Measurements from ENCODE around the gene PCYOX1L.
A peak's percentile ranks its signal among the peaks of the same experiment; 100 is the strongest.
"Not testable (repeated sequence)": the region's sequence is repeated elsewhere in the genome, so short reads cannot be mapped to it uniquely, and the experiment has no call there.

PCYOX1L gene

DNA sequence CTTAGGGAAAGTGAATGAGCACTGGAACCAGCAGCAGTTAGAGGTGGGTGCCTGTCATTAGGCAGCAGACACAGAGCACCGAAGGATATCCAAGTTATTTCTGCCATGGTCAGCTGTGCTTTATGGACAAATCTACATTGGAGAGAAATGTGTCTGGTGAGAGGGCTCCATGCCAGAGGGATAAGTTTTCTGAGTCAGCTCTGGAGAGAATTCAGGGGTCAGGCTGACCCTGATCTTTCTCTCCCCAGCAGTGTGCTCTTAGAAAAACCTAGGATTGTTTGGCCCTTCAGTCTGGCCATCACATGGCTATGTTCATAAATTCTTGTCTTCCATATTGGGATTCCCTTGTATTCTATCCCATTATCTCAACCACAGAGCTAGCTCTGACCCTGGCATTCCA lies 30.1 kb downstream of the PCYOX1L start:
- DNase-seq (ENCODE audit: low read depth): no peak
- no peak overlapping the region for H3K4me3 ChIP-seq (ENCODE audit: low read depth, low read length)
- TF ChIP-seq, protein P1, sequence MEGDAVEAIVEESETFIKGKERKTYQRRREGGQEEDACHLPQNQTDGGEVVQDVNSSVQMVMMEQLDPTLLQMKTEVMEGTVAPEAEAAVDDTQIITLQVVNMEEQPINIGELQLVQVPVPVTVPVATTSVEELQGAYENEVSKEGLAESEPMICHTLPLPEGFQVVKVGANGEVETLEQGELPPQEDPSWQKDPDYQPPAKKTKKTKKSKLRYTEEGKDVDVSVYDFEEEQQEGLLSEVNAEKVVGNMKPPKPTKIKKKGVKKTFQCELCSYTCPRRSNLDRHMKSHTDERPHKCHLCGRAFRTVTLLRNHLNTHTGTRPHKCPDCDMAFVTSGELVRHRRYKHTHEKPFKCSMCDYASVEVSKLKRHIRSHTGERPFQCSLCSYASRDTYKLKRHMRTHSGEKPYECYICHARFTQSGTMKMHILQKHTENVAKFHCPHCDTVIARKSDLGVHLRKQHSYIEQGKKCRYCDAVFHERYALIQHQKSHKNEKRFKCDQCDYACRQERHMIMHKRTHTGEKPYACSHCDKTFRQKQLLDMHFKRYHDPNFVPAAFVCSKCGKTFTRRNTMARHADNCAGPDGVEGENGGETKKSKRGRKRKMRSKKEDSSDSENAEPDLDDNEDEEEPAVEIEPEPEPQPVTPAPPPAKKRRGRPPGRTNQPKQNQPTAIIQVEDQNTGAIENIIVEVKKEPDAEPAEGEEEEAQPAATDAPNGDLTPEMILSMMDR (IDR thresholded peaks at IDR 0.05; ENCODE audit: low read depth, low read length): no peak
- TF ChIP-seq POLR2A (IDR thresholded peaks at IDR 0.05; ENCODE audit: extremely low read depth, insufficient read length) (no peak), MYC (IDR thresholded peaks at IDR 0.05; ENCODE audit: low read depth, low read length) (no peak)
- TF ChIP-seq, protein P2, sequence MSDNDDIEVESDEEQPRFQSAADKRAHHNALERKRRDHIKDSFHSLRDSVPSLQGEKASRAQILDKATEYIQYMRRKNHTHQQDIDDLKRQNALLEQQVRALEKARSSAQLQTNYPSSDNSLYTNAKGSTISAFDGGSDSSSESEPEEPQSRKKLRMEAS (IDR thresholded peaks at IDR 0.05; ENCODE audit: low read depth, low read length): no peak

DNA sequence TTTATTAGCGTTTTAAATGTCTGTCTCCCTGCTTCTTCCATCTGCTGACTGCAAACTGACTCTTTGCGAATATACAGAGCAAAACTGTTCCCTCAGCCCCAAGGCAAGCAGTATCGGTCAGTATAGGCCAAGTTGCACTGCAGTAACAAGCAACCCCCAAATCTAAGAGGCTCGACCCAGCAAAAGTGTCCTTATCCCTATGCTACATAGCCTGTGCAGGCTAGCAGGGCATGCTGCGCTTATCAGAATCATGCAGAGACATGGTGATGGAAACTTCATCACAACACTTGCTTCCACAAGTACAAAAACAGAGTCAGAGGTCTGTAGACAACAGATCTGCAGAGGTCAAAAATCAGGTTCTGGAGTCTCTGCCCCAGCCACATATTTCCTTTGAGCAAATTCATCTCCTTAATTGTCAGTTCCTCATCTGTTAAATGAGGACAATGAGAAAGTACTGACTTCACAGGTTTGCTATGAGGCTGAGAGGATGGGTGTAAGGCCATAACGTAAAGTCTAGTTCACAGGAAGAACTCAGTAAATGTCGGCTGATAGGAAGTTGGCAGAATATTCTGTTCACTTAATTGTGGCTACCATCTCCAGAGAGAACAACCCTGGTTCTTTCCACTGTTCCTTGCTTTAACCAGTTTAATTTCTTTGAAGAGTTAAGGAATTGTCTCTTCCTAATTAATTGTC lies 30.8 kb downstream of the PCYOX1L start:
- no peak overlapping the region for H3K4me3 ChIP-seq (ENCODE audit: low read depth, low read length)
- TF ChIP-seq MYC (IDR thresholded peaks at IDR 0.05; ENCODE audit: low read depth, low read length): no peak
- no peak for TF ChIP-seq POLR2A (IDR thresholded peaks at IDR 0.05; ENCODE audit: extremely low read depth, insufficient read length)
- TF ChIP-seq, protein P1 (IDR thresholded peaks at IDR 0.05; ENCODE audit: low read depth, low read length): no peak
- TF ChIP-seq, protein P2 (IDR thresholded peaks at IDR 0.05; ENCODE audit: low read depth, low read length): no peak
- DNase-seq (ENCODE audit: low read depth): no peak

DNA sequence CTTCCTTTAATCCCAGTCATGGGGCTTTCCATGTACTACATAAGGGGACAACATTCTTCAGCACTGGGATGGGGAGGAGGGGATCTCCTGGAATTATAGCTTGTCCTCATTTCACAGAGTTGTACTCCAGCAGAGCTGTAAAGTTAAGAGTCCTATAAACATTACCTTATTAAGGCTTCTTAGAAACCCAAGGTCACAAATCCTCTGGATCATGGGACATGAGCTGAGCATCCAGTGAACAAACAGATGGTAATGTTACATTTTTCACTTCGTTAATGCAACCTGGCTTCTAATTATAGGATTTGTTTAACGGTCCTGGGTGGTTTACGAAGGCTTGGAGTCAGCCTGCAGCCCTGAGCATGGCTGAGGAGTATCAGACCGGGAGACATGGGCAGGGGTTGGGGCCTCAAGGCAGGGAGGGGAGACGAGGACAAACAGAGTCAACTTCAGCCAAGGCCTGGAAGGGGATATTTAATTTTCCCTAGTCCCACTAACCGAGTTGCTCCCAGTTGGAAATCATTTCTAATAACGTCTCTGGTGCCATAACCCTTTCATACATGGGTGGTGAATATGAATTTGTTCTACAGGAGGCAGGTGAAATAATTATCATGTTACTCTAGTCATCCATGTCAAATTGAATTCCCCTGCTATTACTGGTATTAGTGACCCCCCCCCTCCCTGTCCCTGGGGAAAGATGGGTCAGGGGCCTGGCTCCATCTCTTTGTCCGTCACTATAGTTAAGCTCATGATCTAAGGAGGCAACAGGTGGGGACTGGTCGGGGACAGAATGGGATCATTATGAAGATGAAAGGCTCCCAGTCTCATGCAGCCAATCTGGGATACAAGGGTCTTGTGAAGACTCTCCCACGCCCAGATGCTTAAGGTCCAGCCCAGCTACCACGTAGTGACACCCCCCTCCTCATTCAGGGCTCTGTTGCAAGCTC lies 32.0 kb downstream of the PCYOX1L start:
- no peak overlapping the region for H3K4me3 ChIP-seq (ENCODE audit: low read depth, low read length)
- TF ChIP-seq, protein P2 (IDR thresholded peaks at IDR 0.05; ENCODE audit: low read depth, low read length): no peak
- TF ChIP-seq POLR2A (IDR thresholded peaks at IDR 0.05; ENCODE audit: extremely low read depth, insufficient read length): no peak
- TF ChIP-seq MYC (IDR thresholded peaks at IDR 0.05; ENCODE audit: low read depth, low read length): no peak
- TF ChIP-seq, protein P1 (IDR thresholded peaks at IDR 0.05; ENCODE audit: low read depth, low read length): no peak
- no peak for DNase-seq (ENCODE audit: low read depth)

DNA sequence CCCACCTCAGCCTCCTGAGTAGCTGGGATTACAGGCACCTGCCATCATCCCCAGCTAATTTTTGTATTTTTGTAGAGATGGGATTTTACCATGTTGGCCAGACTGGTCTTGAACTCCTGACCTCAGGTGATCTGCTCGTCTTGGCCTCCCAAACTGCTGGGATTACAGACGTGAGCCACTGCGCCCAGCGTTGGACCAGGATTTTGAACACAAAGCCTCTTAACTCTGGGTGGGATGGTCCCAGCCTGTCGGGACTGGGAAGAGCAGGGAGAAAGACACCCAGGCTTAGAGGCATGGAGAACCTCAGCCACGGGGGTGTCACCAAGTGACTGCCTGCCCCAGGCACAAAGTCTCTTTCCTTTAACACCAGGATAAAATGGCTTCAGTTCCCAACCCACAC lies 33.2 kb downstream of the PCYOX1L start:
- not testable (repeated sequence) for DNase-seq (ENCODE audit: low read depth); H3K4me3 ChIP-seq (ENCODE audit: low read depth, low read length)

DNA sequence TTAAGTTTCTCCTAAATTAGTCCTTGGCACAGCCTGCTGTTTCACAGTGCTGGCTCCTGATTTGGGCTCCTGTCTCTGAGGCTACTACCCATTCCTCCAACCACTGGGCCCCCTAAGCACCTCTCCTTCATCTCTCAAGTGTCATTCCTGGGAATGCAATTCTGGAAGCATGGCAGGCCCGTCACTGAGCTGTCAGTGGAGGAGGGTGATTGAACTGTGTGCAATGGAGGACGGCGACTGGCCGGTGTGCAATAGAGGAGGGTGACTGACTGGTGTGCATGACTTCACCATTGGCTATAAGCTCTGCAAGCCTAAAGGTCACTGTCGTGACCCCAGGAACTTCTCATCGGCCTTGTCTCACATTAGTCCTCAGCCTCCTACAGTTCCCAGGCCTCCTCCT lies 33.7 kb downstream of the PCYOX1L start:
- TF ChIP-seq POLR2A (IDR thresholded peaks at IDR 0.05; ENCODE audit: extremely low read depth, insufficient read length) (no peak), MYC (IDR thresholded peaks at IDR 0.05; ENCODE audit: low read depth, low read length) (no peak)
- TF ChIP-seq, protein P1 (IDR thresholded peaks at IDR 0.05; ENCODE audit: low read depth, low read length): no peak
- TF ChIP-seq, protein P2 (IDR thresholded peaks at IDR 0.05; ENCODE audit: low read depth, low read length): no peak
- no peak overlapping the region for H3K4me3 ChIP-seq (ENCODE audit: low read depth, low read length)
- no peak for DNase-seq (ENCODE audit: low read depth)

DNA sequence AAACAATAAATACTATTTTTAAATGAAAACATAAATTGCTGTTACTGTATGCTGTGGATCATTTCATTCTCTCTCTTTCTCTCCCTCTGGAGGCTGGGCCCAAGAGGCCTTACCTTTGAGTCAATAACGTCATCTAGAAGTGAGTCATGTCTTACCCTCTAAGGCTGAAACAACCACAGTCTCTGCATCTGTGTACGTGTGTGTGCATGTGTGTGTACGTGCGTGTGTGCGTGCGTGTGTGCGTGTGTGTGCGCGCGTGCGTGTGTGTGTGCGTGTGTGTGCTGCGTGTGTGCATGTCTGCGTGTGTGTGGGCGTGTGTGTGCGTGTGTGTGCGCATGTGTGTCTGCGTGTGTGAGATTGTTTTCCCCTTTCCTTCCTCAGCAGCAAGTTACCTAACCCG lies 34.9 kb downstream of the PCYOX1L start:
- TF ChIP-seq, protein P1 (IDR thresholded peaks at IDR 0.05; ENCODE audit: low read depth, low read length): no peak
- no peak for TF ChIP-seq POLR2A (IDR thresholded peaks at IDR 0.05; ENCODE audit: extremely low read depth, insufficient read length)
- TF ChIP-seq, protein P2 (IDR thresholded peaks at IDR 0.05; ENCODE audit: low read depth, low read length): no peak
- no peak for TF ChIP-seq MYC (IDR thresholded peaks at IDR 0.05; ENCODE audit: low read depth, low read length)
- no peak overlapping the region for H3K4me3 ChIP-seq (ENCODE audit: low read depth, low read length)
- peak; percentile 19 for DNase-seq (ENCODE audit: low read depth)

DNA sequence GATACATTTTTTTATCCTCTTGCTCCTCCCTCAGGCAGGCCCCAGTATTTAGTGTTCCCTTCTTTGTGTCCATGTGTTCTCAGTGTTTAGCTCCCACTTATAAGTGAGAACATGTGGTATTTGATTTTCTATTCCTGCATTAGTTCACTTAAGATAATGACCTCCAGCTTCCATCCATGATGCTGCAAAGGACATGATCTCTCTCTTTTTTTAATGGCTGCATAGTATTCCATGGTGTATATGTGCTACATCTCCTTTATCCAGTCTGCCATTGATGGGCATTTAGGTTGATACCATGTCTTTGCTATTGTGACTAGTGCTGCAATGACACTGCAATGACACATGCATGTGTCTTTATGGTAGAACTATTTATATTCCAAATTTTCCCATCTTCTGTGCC lies 37.1 kb downstream of the PCYOX1L start:
- not testable (repeated sequence) for DNase-seq (ENCODE audit: low read depth); H3K4me3 ChIP-seq (ENCODE audit: low read depth, low read length)
